CD14-positive monocyte (primary cell): ENCODE data around the gene GOLGA8N. TPM values are rescaled to one million over a fixed set of nuclear protein-coding genes. Genes with fewer than 3 reads are reported as not detected.
A peak's percentile ranks its signal among the peaks of the same experiment; 100 is the strongest.

Experiments
- DNase-seq, 3 donors: peaks; one replicate each; pipeline ENCODE4 v3.0.0-alpha.2; 2011 to 2022
- H2AFZ ChIP-seq: 2 replicates; pipeline ENCODE4 v1.6.0; 2012; ENCODE audit warnings: mild to moderate bottlenecking, low read depth, low read length, inconsistent platforms; ENCODE audit not compliant: insufficient read depth, poor library complexity, severe bottlenecking
- H3K27ac ChIP-seq, 2 donors: 1 replicate in 1 of 2; 2 replicates in 1 of 2; pipeline ENCODE4 v1.5.1; 2012 to 2013; ENCODE audit warnings: low read length in 2 of 2, control low read depth in 1 of 2, inconsistent platforms in 1 of 2, low read depth in 1 of 2, mild to moderate bottlenecking in 1 of 2
- H3K27me3 ChIP-seq, 2 donors: one replicate each; pipeline versions ENCODE4 v1.6.0 to v1.6.1; 2011 to 2013; ENCODE audit warnings: low read length in 2 of 2; ENCODE audit not compliant: control insufficient read depth in 2 of 2, insufficient read depth in 2 of 2
- H3K36me3 ChIP-seq, 2 donors: replicated peaks in 1 of 2; 1 replicate in 1 of 2; 2 replicates in 1 of 2; pipeline versions ENCODE4 v1.5.1 to v1.6.1; 2012 to 2013; ENCODE audit warnings: low read length in 2 of 2, control low read depth in 1 of 2, inconsistent platforms in 1 of 2, mild to moderate bottlenecking in 1 of 2; ENCODE audit not compliant: insufficient read depth in 2 of 2, control insufficient read depth in 1 of 2
- H3K4me1 ChIP-seq, 2 donors: 1 replicate in 1 of 2; 2 replicates in 1 of 2; pipeline versions ENCODE4 v1.5.1 to v1.6.1; 2012 to 2013; ENCODE audit warnings: low read length in 2 of 2, control low read depth in 1 of 2, inconsistent platforms in 1 of 2, mild to moderate bottlenecking in 1 of 2, moderate library complexity in 1 of 2; ENCODE audit not compliant: insufficient read depth in 2 of 2, control insufficient read depth in 1 of 2
- H3K4me2 ChIP-seq: replicated peaks from 2 replicates; pipeline ENCODE3; 2012; ENCODE audit warnings: low read length, moderate library complexity, mild to moderate bottlenecking; ENCODE audit not compliant: poor library complexity, severe bottlenecking; ENCODE audit errors: extremely low read depth
- H3K4me3 ChIP-seq, 3 experiments: fragments of 200-600 bp in 1 of 3; sonication (generic) in 1 of 3; replicated peaks in 1 of 3; 1 replicate in 2 of 3; 2 replicates in 1 of 3; pipeline ENCODE4 v1.5.1; 2011 to 2013; ENCODE audit warnings: low read length in 3 of 3, mild to moderate bottlenecking in 3 of 3, control low read depth in 2 of 3, low read depth in 2 of 3, inconsistent platforms in 1 of 3, moderate library complexity in 1 of 3
- H3K79me2 ChIP-seq: 2 replicates; pipeline ENCODE4 v1.6.0; 2012; ENCODE audit warnings: mild to moderate bottlenecking, control low read depth, inconsistent platforms, low read length, moderate library complexity; ENCODE audit not compliant: insufficient read depth
- H3K9ac ChIP-seq: 2 replicates; pipeline ENCODE4 v1.6.0; 2017; ENCODE audit warnings: low read length, mild to moderate bottlenecking; ENCODE audit not compliant: insufficient read depth, poor library complexity, severe bottlenecking
- H3K9me3 ChIP-seq, 2 donors: replicated peaks in 1 of 2; 1 replicate in 1 of 2; 2 replicates in 1 of 2; pipeline versions ENCODE4 v1.5.1 to v1.6.1; 2012 to 2013; ENCODE audit warnings: low read length in 2 of 2, control low read depth in 1 of 2; ENCODE audit not compliant: control insufficient read depth in 1 of 2, insufficient read depth in 1 of 2
- H4K20me1 ChIP-seq: 2 replicates; pipeline ENCODE4 v1.6.0; 2012; ENCODE audit warnings: mild to moderate bottlenecking, low read length, control low read depth, moderate library complexity; ENCODE audit not compliant: insufficient read depth
- H3K27ac Mint-ChIP-seq, 7 donors: one replicate each; pipeline ENCODE4 v1.8.0; 2020; ENCODE audit warnings: mild to moderate bottlenecking in 7 of 7, mixed read lengths in 7 of 7, moderate library complexity in 6 of 7, inconsistent platforms in 2 of 7
- H3K27me3 Mint-ChIP-seq, 3 donors: one replicate each; pipeline ENCODE4 v1.8.0; 2021 to 2022; ENCODE audit warnings: low read depth in 3 of 3, mild to moderate bottlenecking in 3 of 3, mixed read lengths in 3 of 3, moderate library complexity in 3 of 3, inconsistent platforms in 1 of 3
- H3K36me3 Mint-ChIP-seq, 2 donors: one replicate each; pipeline ENCODE4 v1.8.0; 2020; ENCODE audit warnings: mixed read lengths in 2 of 2, inconsistent platforms in 1 of 2, mild to moderate bottlenecking in 1 of 2
- H3K4me1 Mint-ChIP-seq: one replicate; pipeline ENCODE4 v1.8.0; 2020; ENCODE audit warnings: mild to moderate bottlenecking, mixed read lengths
- H3K4me3 Mint-ChIP-seq, 2 donors: one replicate each; pipeline ENCODE4 v1.8.0; 2020; ENCODE audit warnings: mild to moderate bottlenecking in 2 of 2, mixed read lengths in 2 of 2, moderate library complexity in 1 of 2
- H3K9me3 Mint-ChIP-seq, 7 donors: one replicate each; pipeline ENCODE4 v1.8.0; 2020 to 2022; ENCODE audit warnings: mixed read lengths in 7 of 7, mild to moderate bottlenecking in 6 of 7, moderate library complexity in 6 of 7, inconsistent platforms in 2 of 7
- CTCF ChIP-seq: fragments of 200-600 bp; IDR thresholded peaks from one replicate; pipeline ENCODE4 v1.8.0; 2022; ENCODE audit warnings: antibody characterized with exemption, mild to moderate bottlenecking
- WGBS: methylation state at CpG from one replicate; pipeline ENCODE4 v1.1.5; 2013; ENCODE audit warnings: missing lambda C conversion rate; ENCODE audit not compliant: insufficient coverage; 5-methylcytosine and 5-hydroxymethylcytosine counted together
- intact Hi-C, 2 donors: fragments of 100-400 bp; cut with micrococcal nuclease; formaldehyde crosslinking; loops; one replicate each; pipeline versions ENCODE4 v1.15.0 to v1.15.1; 2023
- polyA plus RNA-seq, 3 donors: library from polyadenylated mRNA; depleted of rRNA in 1 of 3; unstranded in 2 of 3; stranded (reverse) in 1 of 3; fragments of 300-500 nt in 2 of 3; fragments of >200 nt in 1 of 3; fragmentation: Illumina TruSeq in 2 of 3; gene quantifications; 1 replicate in 2 of 3; 2 replicates in 1 of 3; pipeline ENCODE4 v1.2.3, GENCODE V29; 2012 to 2021

GOLGA8N gene
- polyA plus RNA-seq, 3 donors: 0.04 to 8.3 (median 0.66) TPM

- H3K36me3 Mint-ChIP-seq: peaks cover 62 to 73% of the 10 kb centered on the region in 2 donors
- H3K27me3 Mint-ChIP-seq: peaks cover 7 to 12% (median 10%) of the 10 kb centered on the region in 3 donors
- Histone ChIP-seq H3K27ac (peak overlapping the region in 1 of 2 donors; percentile 5), H3K27me3 (peaks cover 0 to 3% of the 10 kb centered on the region in 2 donors), H2AFZ (no peak overlapping the region), H3K79me2 (peaks cover 13% of the 10 kb centered on the region), H3K9me3 (no peaks in the 10 kb centered on the region), H3K4me1 (no peaks in the 10 kb centered on the region), H3K4me2 (no peak overlapping the region), H4K20me1 (no peaks in the 10 kb centered on the region), H3K4me3 (no peak overlapping the region), H3K36me3 (peaks cover 46 to 82% of the 10 kb centered on the region in 2 donors), H3K9ac (no peak overlapping the region)
- TF ChIP-seq CTCF: no peak
- WGBS: no CpG with 5 or more reads among the region's 8 CpGs
- no peak overlapping the region for H3K4me3 Mint-ChIP-seq
- H3K9me3 Mint-ChIP-seq: no peaks in the 10 kb centered on the region
- DNase-seq: no peak
- intact Hi-C loops: no loop called here
- H3K27ac Mint-ChIP-seq: no peak overlapping the region
- peaks cover 7% of the 10 kb centered on the region for H3K4me1 Mint-ChIP-seq
Measured at GRCh38 chr15:32636908-32637567, 43.8 kb downstream of the GOLGA8N start.

- intact Hi-C loops: no loop called here
- no peaks in the 10 kb centered on the region for H4K20me1 ChIP-seq
- no peak for TF ChIP-seq CTCF
- H3K27me3 ChIP-seq: peaks cover 0 to 3% of the 10 kb centered on the region in 2 donors
- no peak overlapping the region for H2AFZ ChIP-seq
- Mint-ChIP-seq H3K27me3 (peaks cover 7 to 12% (median 10%) of the 10 kb centered on the region in 3 donors), H3K4me1 (peaks cover 7% of the 10 kb centered on the region), H3K36me3 (peaks cover 62 to 71% of the 10 kb centered on the region in 2 donors), H3K4me3 (no peak overlapping the region), H3K9me3 (no peaks in the 10 kb centered on the region), H3K27ac (peak overlapping the region in 1 of 7 donors; percentile 53)
- no CpG with 5 or more reads among the region's 1 CpG for WGBS
- no peak overlapping the region for H3K4me2 ChIP-seq
- H3K9ac ChIP-seq: no peak overlapping the region
- no peak overlapping the region for H3K27ac ChIP-seq
- DNase-seq: no peak
- no peak overlapping the region for H3K4me3 ChIP-seq
- peaks cover 13% of the 10 kb centered on the region for H3K79me2 ChIP-seq
- H3K9me3 ChIP-seq: no peaks in the 10 kb centered on the region
- no peaks in the 10 kb centered on the region for H3K4me1 ChIP-seq
- peaks cover 46 to 80% of the 10 kb centered on the region in 2 donors for H3K36me3 ChIP-seq
Measured at GRCh38 chr15:32637704-32638103, 44.4 kb downstream of the GOLGA8N start.
